A673 (cell line): ENCODE measurements around the gene ZSWIM9. TPM values are rescaled to one million over a fixed set of nuclear protein-coding genes. Genes with fewer than 3 reads are reported as not detected.

Experiments used
- BruUV-seq: library from RNA; stranded (reverse); fragments of 400-500 nt; replicated peaks from 2 replicates; lab custom pipeline; 2021; lab: Mats Ljungman, UMichigan
- CTCF ChIA-PET: fragments of 300-600 bp; sonication (Branson Sonifier 250); formaldehyde crosslinking; loops from one replicate; lab custom pipeline; 2022; ENCODE audit warnings: antibody characterized with exemption; lab: Charles Lee
- POLR2A ChIA-PET: fragments of 300-600 bp; sonication (Branson Sonifier 250); formaldehyde crosslinking; loops from one replicate; lab custom pipeline; 2022; ENCODE audit warnings: antibody characterized with exemption; ENCODE audit not compliant: low non-redundant PET; lab: Charles Lee
- DNase-seq: peaks from one replicate; pipeline ENCODE4 v3.0.0-alpha.2; 2015; ENCODE audit warnings: low spot score
- H3K27ac ChIP-seq: fragments of 200-600 bp; sonication (generic); 2 replicates; pipeline ENCODE4 v1.5.1; 2016; ENCODE audit warnings: mixed run types, low read depth, mild to moderate bottlenecking, mixed read lengths, antibody characterized with exemption, low read length; ENCODE audit not compliant: poor library complexity, severe bottlenecking
- H3K27me3 ChIP-seq: fragments of 200-600 bp; sonication (generic); replicated peaks from 2 replicates; pipeline ENCODE4 v1.6.1; 2017; ENCODE audit warnings: mixed run types, low read depth, mild to moderate bottlenecking, mixed read lengths, antibody characterized with exemption, low read length; ENCODE audit not compliant: insufficient read depth, poor library complexity
- H3K36me3 ChIP-seq: fragments of 200-600 bp; sonication (generic); 2 replicates; pipeline ENCODE4 v1.6.1; 2016; ENCODE audit warnings: mixed run types, mild to moderate bottlenecking, mixed read lengths, antibody characterized with exemption, low read length; ENCODE audit not compliant: insufficient read depth, poor library complexity, severe bottlenecking
- H3K4me1 ChIP-seq: fragments of 200-600 bp; sonication (generic); 2 replicates; pipeline ENCODE4 v1.6.1; 2017; ENCODE audit warnings: mixed run types, mild to moderate bottlenecking, mixed read lengths, antibody characterized with exemption, low read length; ENCODE audit not compliant: insufficient read depth, poor library complexity, severe bottlenecking
- H3K4me3 ChIP-seq: fragments of 200-600 bp; sonication (generic); 2 replicates; pipeline ENCODE4 v1.5.1; 2016; ENCODE audit warnings: low read depth, mixed run types, mild to moderate bottlenecking, mixed read lengths, low read length; ENCODE audit not compliant: poor library complexity, severe bottlenecking
- H3K9me3 ChIP-seq: fragments of 200-600 bp; sonication (generic); 2 replicates; pipeline ENCODE4 v1.6.1; 2016; ENCODE audit warnings: mixed run types, low read depth, mild to moderate bottlenecking, mixed read lengths, antibody characterized with exemption, low read length; ENCODE audit not compliant: poor library complexity, severe bottlenecking
- CTCF ChIP-seq: fragments of 300-800, 200-600 bp; sonication (generic); conservative IDR thresholded peaks from 2 replicates; pipeline ENCODE4 v1.5.1; 2017; ENCODE audit warnings: low read depth, mild to moderate bottlenecking, antibody characterized with exemption, low read length, moderate library complexity, mixed read lengths
- EZH2 ChIP-seq: fragments of 200-600 bp; sonication (generic); IDR thresholded peaks from 2 replicates; pipeline ENCODE4 v1.6.1; 2017; ENCODE audit warnings: borderline replicate concordance, low read depth, mild to moderate bottlenecking, mixed read lengths, antibody characterized with exemption, low read length; ENCODE audit not compliant: poor library complexity, severe bottlenecking
- intact Hi-C: fragments of 100-400 bp; cut with micrococcal nuclease; formaldehyde crosslinking; loops from one replicate; pipeline ENCODE4 v1.10.0; 2022; ENCODE audit not compliant: unreplicated experiment
- total RNA-seq: library from RNA; stranded (reverse); gene quantifications from 2 replicates; pipeline ENCODE4 v1.2.3, GENCODE V29; 2021

ZSWIM9 gene
- total RNA-seq, 1 experiment from 2014 or later = 12.0 TPM

GRCh38 chr19:48181505-48181904, 11.0 kb downstream of the ZSWIM9 start:
- ChIA-PET POLR2A (no interaction called here), CTCF (no interaction called here)
- no peak for DNase-seq
- Histone ChIP-seq H3K36me3 (peaks cover 24% of the 10 kb centered on the region), H3K9me3 (peaks cover 14% of the 10 kb centered on the region), H3K27me3 (no peaks in the 10 kb centered on the region), H3K4me1 (no peaks in the 10 kb centered on the region), H3K27ac (no peak overlapping the region), H3K4me3 (no peak overlapping the region)
- TF ChIP-seq CTCF (no peak), EZH2 (no peak)
- no TSS peak for BruUV-seq
- intact Hi-C loops = no loop called here

GRCh38 chr19:48182434-48182833, 12.0 kb downstream of the ZSWIM9 start:
- no peak overlapping the region for H3K27ac ChIP-seq
- no peaks in the 10 kb centered on the region for H3K27me3 ChIP-seq
- H3K4me3 ChIP-seq = no peak overlapping the region
- no peak for DNase-seq
- CTCF ChIA-PET = interaction anchor here (0.7 kb wide), 1 partner anchor 61 kb away, joined by 4 read pairs; no protein-coding TSS in a partner anchor
- POLR2A ChIA-PET = no interaction called here
- no TSS peak for BruUV-seq
- TF ChIP-seq EZH2 (no peak), CTCF (0 out of 2 replicates have a peak, but pooled peaks have one; percentile 21)
- peaks cover 14% of the 10 kb centered on the region for H3K9me3 ChIP-seq
- peaks cover 24% of the 10 kb centered on the region for H3K36me3 ChIP-seq
- intact Hi-C loops = no loop called here
- no peaks in the 10 kb centered on the region for H3K4me1 ChIP-seq

- Histone ChIP-seq H3K27me3 (no peaks in the 10 kb centered on the region), H3K4me3 (no peak overlapping the region), H3K27ac (no peak overlapping the region), H3K36me3 (peaks cover 24% of the 10 kb centered on the region), H3K9me3 (peaks cover 14% of the 10 kb centered on the region), H3K4me1 (no peaks in the 10 kb centered on the region)
- TF ChIP-seq EZH2 (no peak), CTCF (no peak)
- intact Hi-C loops = no loop called here
- BruUV-seq = no TSS peak
- ChIA-PET CTCF (no interaction called here), POLR2A (interaction anchor here (0.7 kb wide), 1 partner anchor 211 kb away, joined by 3 read pairs; no protein-coding TSS in a partner anchor)
- no peak for DNase-seq
Measured at GRCh38 chr19:48183356-48183755, 12.9 kb downstream of the ZSWIM9 start.
